ENCODE results near the gene DPH1. TPM values are rescaled to one million over a fixed set of nuclear protein-coding genes. Genes with fewer than 3 reads are reported as not detected.

The DPH1 gene
- total and polyA plus RNA-seq, 7 experiments from 2014 or later: 32.9 to 124 (median 85.9) TPM

GRCh38 chr17:2054512-2055291 lies 24.7 kb downstream of the DPH1 start, which contains the start of gene HIC1:
TSS of gene HIC1 (plus strand) at chr17:2055103. CDS start at chr17:2056691, 1,588 bp downstream.
- no peaks in the 10 kb centered on the region for H3K9me3 Mint-ChIP-seq
- intact Hi-C loops (cut with micrococcal nuclease): loop anchor here (1.0 to 2.0 kb wide), 10 partner anchors 24 to 338 kb away; partner anchors contain the start of genes SMG6 (in 2 of the 2), SRR (in 2 of the 2), TSR1 (in 2 of the 2) and DPH1 (in 1 of the 2)
- peak within 1 kb of the TSS in 8 of 9 donors; percentile 28 to 91 (median 73) for H3K27ac Mint-ChIP-seq
- peak; percentile 59 to 91 (median 84) for DNase-seq
- CTCF ChIA-PET: interaction anchor here (0.5 to 3.4 kb wide), 12 partner anchors 13 to 386 kb away, joined by 3 to 46 read pairs (median 4); no protein-coding TSS in a partner anchor
- Histone ChIP-seq H3K4me1 (ENCODE audit: control insufficient read depth in 2 of 2, insufficient read depth in 2 of 2, low read length in 2 of 2) (peaks cover 17 to 29% of the 10 kb centered on the region in 2 donors), H3K27ac (ENCODE audit: low read depth, low read length) (peak within 1 kb of the TSS; percentile 70), H3K4me3 (ENCODE audit: low read length) (peak within 1 kb of the TSS; percentile 68), H3K27me3 (ENCODE audit: control insufficient read depth in 2 of 2, insufficient read depth in 2 of 2, low read length in 2 of 2) (no peaks in the 10 kb centered on the region), H3K9me3 (ENCODE audit: control insufficient read depth in 2 of 3, low read length in 3 of 3) (no peaks in the 10 kb centered on the region), H3K36me3 (ENCODE audit: control insufficient read depth in 2 of 3, insufficient read depth in 3 of 3, low read length in 3 of 3) (no peaks in the 10 kb centered on the region)
- POLR2A ChIA-PET: interaction anchor here (0.5 to 4.3 kb wide), 11 partner anchors 14 to 328 kb away, joined by 3 to 24 read pairs (median 4); no protein-coding TSS in a partner anchor
- peak; percentile 63 for ATAC-seq
- peaks cover 0 to 10% (median 0%) of the 10 kb centered on the region in 5 donors for H3K36me3 Mint-ChIP-seq
- peaks cover 3 to 15% (median 5%) of the 10 kb centered on the region in 5 donors for H3K27me3 Mint-ChIP-seq
- H3K4me1 Mint-ChIP-seq: peaks cover 8 to 28% (median 19%) of the 10 kb centered on the region in 7 donors
- peak within 1 kb of the TSS; percentile 76 to 87 (median 80) for H3K4me3 Mint-ChIP-seq

GRCh38 chr17:2055292-2056205 lies 25.6 kb downstream of the DPH1 start:
- ChIA-PET CTCF (interaction anchor here (0.9 to 3.4 kb wide), 10 partner anchors 8 to 387 kb away, joined by 3 to 46 read pairs (median 4); no protein-coding TSS in a partner anchor), POLR2A (interaction anchor here (0.5 to 4.3 kb wide), 12 partner anchors 15 to 327 kb away, joined by 3 to 24 read pairs (median 4); no protein-coding TSS in a partner anchor)
- peaks cover 0 to 3% (median 0%) of the 10 kb centered on the region in 3 experiments for H3K36me3 ChIP-seq (ENCODE audit: control insufficient read depth in 2 of 3, insufficient read depth in 3 of 3, low read length in 3 of 3)
- Mint-ChIP-seq H3K9me3 (no peaks in the 10 kb centered on the region), H3K36me3 (peaks cover 0 to 16% (median 1%) of the 10 kb centered on the region in 5 donors), H3K27ac (peak overlapping the region in 1 of 9 donors; percentile 33), H3K27me3 (peaks cover 3 to 15% (median 6%) of the 10 kb centered on the region in 5 donors), H3K4me1 (peaks cover 8 to 35% (median 20%) of the 10 kb centered on the region in 7 donors), H3K4me3 (peak overlapping the region in 5 of 10 donors; percentile 74 to 85 (median 81))
- DNase-seq: peak in 4 of 9 donors; percentile 33 to 71 (median 34)
- H3K27ac ChIP-seq (ENCODE audit: low read depth, low read length): no peak overlapping the region
- H3K9me3 ChIP-seq (ENCODE audit: control insufficient read depth in 2 of 3, low read length in 3 of 3): no peaks in the 10 kb centered on the region
- peaks cover 17 to 29% of the 10 kb centered on the region in 2 donors for H3K4me1 ChIP-seq (ENCODE audit: control insufficient read depth in 2 of 2, insufficient read depth in 2 of 2, low read length in 2 of 2)
- no peak for ATAC-seq
- peak overlapping the region; percentile 68 for H3K4me3 ChIP-seq (ENCODE audit: low read length)
- H3K27me3 ChIP-seq (ENCODE audit: control insufficient read depth in 2 of 2, insufficient read depth in 2 of 2, low read length in 2 of 2): no peaks in the 10 kb centered on the region
- intact Hi-C loops (cut with micrococcal nuclease): loop anchor here (1.0 to 2.0 kb wide), 8 partner anchors 13 to 337 kb away; partner anchors contain the start of genes OVCA2 (in 1 of the 2) and TSR1 (in 1 of the 2)

- ChIA-PET POLR2A (interaction anchor here (0.8 to 4.3 kb wide), 5 partner anchors 33 to 225 kb away, joined by 3 to 24 read pairs (median 7); no protein-coding TSS in a partner anchor), CTCF (interaction anchor here (0.6 to 4.4 kb wide), 8 partner anchors 9 to 423 kb away, joined by 3 to 46 read pairs (median 5); no protein-coding TSS in a partner anchor)
- Mint-ChIP-seq H3K9me3 (no peaks in the 10 kb centered on the region), H3K27me3 (peaks cover 3 to 17% (median 6%) of the 10 kb centered on the region in 5 donors), H3K36me3 (peaks cover 0 to 20% (median 10%) of the 10 kb centered on the region in 5 donors), H3K4me1 (peaks cover 7 to 36% (median 19%) of the 10 kb centered on the region in 7 donors), H3K4me3 (peak overlapping the region; percentile 59 to 85 (median 74)), H3K27ac (peak overlapping the region in 3 of 9 donors; percentile 14 to 85 (median 74))
- peak; percentile 41 to 71 (median 64) for DNase-seq
- H3K27me3 ChIP-seq (ENCODE audit: control insufficient read depth in 2 of 2, insufficient read depth in 2 of 2, low read length in 2 of 2): no peaks in the 10 kb centered on the region
- peaks cover 0 to 12% (median 0%) of the 10 kb centered on the region in 3 experiments for H3K36me3 ChIP-seq (ENCODE audit: control insufficient read depth in 2 of 3, insufficient read depth in 3 of 3, low read length in 3 of 3)
- H3K4me1 ChIP-seq (ENCODE audit: control insufficient read depth in 2 of 2, insufficient read depth in 2 of 2, low read length in 2 of 2): peaks cover 17 to 29% of the 10 kb centered on the region in 2 donors
- H3K27ac ChIP-seq (ENCODE audit: low read depth, low read length): no peak overlapping the region
- intact Hi-C loops (cut with micrococcal nuclease): loop anchor here in 1 of 2 donors (1.0 to 2.0 kb wide), 2 partner anchors 14 to 159 kb away; partner anchors contain the start of gene OVCA2
- peak overlapping the region; percentile 52 for H3K4me3 ChIP-seq (ENCODE audit: low read length)
- H3K9me3 ChIP-seq (ENCODE audit: control insufficient read depth in 2 of 3, low read length in 3 of 3): no peaks in the 10 kb centered on the region
- ATAC-seq: peak; percentile 24
These were observed 26.5 kb downstream of the DPH1 start for GRCh38 chr17:2056206-2057174.

- Mint-ChIP-seq H3K4me1 (peaks cover 0 to 36% (median 13%) of the 10 kb centered on the region in 7 donors), H3K9me3 (no peaks in the 10 kb centered on the region), H3K4me3 (peak overlapping the region in 2 of 10 donors; percentile 5 to 80), H3K27ac (no peak overlapping the region), H3K27me3 (peaks cover 3 to 10% (median 6%) of the 10 kb centered on the region in 5 donors), H3K36me3 (peaks cover 0 to 26% (median 17%) of the 10 kb centered on the region in 5 donors)
- ChIA-PET POLR2A (interaction anchor here (0.7 to 4.3 kb wide), 7 partner anchors 32 to 245 kb away, joined by 3 to 24 read pairs (median 4); partner anchors contain the start of genes RPA1 and SMYD4), CTCF (interaction anchor here (0.5 to 4.4 kb wide), 9 partner anchors 30 to 423 kb away, joined by 3 to 31 read pairs (median 4); no protein-coding TSS in a partner anchor)
- DNase-seq (peak in 1 of 9 donors; percentile 49), ATAC-seq (no peak)
- Histone ChIP-seq H3K4me3 (ENCODE audit: low read length) (no peak overlapping the region), H3K27ac (ENCODE audit: low read depth, low read length) (no peak overlapping the region), H3K4me1 (ENCODE audit: control insufficient read depth in 2 of 2, insufficient read depth in 2 of 2, low read length in 2 of 2) (peaks cover 17 to 29% of the 10 kb centered on the region in 2 donors), H3K9me3 (ENCODE audit: control insufficient read depth in 2 of 3, low read length in 3 of 3) (no peaks in the 10 kb centered on the region), H3K27me3 (ENCODE audit: control insufficient read depth in 2 of 2, insufficient read depth in 2 of 2, low read length in 2 of 2) (no peaks in the 10 kb centered on the region), H3K36me3 (ENCODE audit: control insufficient read depth in 2 of 3, insufficient read depth in 3 of 3, low read length in 3 of 3) (peaks cover 0 to 20% (median 0%) of the 10 kb centered on the region in 3 experiments)
- intact Hi-C loops (cut with micrococcal nuclease): loop anchor here in 1 of 2 donors (1.0 to 2.0 kb wide), 2 partner anchors 14 to 158 kb away; partner anchors contain the start of gene OVCA2
These were observed 27.3 kb downstream of the DPH1 start for GRCh38 chr17:2057175-2057759.

All from naive thymus-derived CD4-positive, alpha-beta T cell (primary cell).